ENCODE measurements around the gene FAM120B.

The FAM120B gene

GRCh38 chr6:170371588-170371987, 65.0 kb downstream of the FAM120B start:
- POLR2A ChIA-PET = no interaction called here
- Histone ChIP-seq H3K27me3 (replicated peaks in 2 of 5; ENCODE audit: control insufficient read depth in 4 of 5, insufficient read depth in 5 of 5, low read length in 4 of 5) (no peaks in the 10 kb centered on the region), H3K27ac (ENCODE audit: insufficient read depth in 1 of 2, low read depth in 1 of 2, low read length in 2 of 2, poor library complexity in 1 of 2, severe bottlenecking in 2 of 2) (no peak overlapping the region), H3K9me3 (ENCODE audit: control extremely low read depth in 1 of 5, control insufficient read depth in 4 of 5, insufficient read depth in 2 of 5, low read depth in 1 of 5, low read length in 4 of 5) (no peaks in the 10 kb centered on the region), H3K4me1 (ENCODE audit: control extremely low read depth in 1 of 4, control insufficient read depth in 4 of 4, insufficient read depth in 4 of 4, low read length in 3 of 4) (peaks cover 0 to 6% (median 3%) of the 10 kb centered on the region in 4 experiments), H3K36me3 (ENCODE audit: control insufficient read depth in 4 of 4, insufficient read depth in 4 of 4, low read length in 3 of 4) (peaks cover 0 to 33% (median 16%) of the 10 kb centered on the region in 4 experiments), H3K4me3 (ENCODE audit: control insufficient read depth in 1 of 7, extremely low read depth in 1 of 7, insufficient read depth in 4 of 7, low read depth in 2 of 7, low read length in 6 of 7) (no peak overlapping the region)
- WGBS (ENCODE audit: insufficient coverage) = 91% methylated on average over 6 of the region's 8 CpGs
- CTCF ChIA-PET = interaction anchor here (2.2 kb wide), 1 partner anchor 14 kb away, joined by 5 read pairs; no protein-coding TSS in a partner anchor
- DNase-seq = no peak

DNA sequence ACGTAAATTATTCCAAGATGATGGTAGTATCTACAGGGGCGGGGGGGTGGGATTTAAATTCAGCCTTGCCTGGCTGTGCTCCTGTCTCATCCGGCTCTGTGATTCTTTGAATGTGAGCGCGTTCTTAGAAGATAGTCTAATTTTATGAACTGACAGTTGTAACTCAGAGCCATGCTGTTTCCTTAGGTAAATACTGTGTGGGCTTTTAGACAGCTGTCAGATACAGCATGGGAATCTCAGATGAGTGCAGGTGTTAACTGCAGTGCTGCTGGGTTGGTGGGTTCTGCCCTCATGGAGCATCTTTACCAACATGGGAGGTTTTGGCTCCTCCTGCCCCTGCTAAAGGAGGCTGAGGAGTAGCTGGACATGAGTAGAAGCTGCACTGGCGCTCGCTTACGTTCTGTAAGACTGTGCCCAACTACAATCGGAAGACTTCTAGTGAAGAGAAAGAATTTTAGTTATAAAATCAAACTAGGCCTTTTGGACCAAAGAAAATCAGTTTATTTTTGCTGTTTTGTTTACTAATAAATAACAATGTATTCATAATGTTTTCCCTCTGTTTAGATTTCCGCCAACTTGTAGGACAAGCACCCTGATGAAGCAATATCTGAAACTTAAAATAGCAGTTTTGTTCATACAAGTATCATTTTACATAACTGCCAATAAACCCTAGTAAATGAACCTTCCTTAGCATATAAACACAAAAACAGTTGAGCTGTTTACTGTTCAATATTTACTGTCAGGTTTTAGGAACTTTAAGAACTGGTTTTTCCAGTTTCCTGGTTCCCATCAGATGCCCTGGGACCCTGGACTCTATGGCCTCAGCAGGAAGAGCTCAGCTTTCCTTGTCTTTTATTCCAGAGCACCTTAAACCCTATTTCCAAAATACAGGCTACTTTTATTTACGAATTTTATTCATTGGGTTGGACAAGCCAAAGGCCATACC, 66.1 kb downstream of the FAM120B start:
- WGBS (ENCODE audit: insufficient coverage) = 98% methylated on average over 8 of the region's 11 CpGs
- DNase-seq = no peak
- Histone ChIP-seq H3K4me3 (ENCODE audit: control insufficient read depth in 1 of 7, extremely low read depth in 1 of 7, insufficient read depth in 4 of 7, low read depth in 2 of 7, low read length in 6 of 7) (no peak overlapping the region), H3K36me3 (ENCODE audit: control insufficient read depth in 4 of 4, insufficient read depth in 4 of 4, low read length in 3 of 4) (peaks cover 0 to 30% (median 11%) of the 10 kb centered on the region in 4 experiments), H3K27me3 (replicated peaks in 2 of 5; ENCODE audit: control insufficient read depth in 4 of 5, insufficient read depth in 5 of 5, low read length in 4 of 5) (no peaks in the 10 kb centered on the region), H3K27ac (ENCODE audit: insufficient read depth in 1 of 2, low read depth in 1 of 2, low read length in 2 of 2, poor library complexity in 1 of 2, severe bottlenecking in 2 of 2) (no peak overlapping the region), H3K9me3 (ENCODE audit: control extremely low read depth in 1 of 5, control insufficient read depth in 4 of 5, insufficient read depth in 2 of 5, low read depth in 1 of 5, low read length in 4 of 5) (no peaks in the 10 kb centered on the region), H3K4me1 (ENCODE audit: control extremely low read depth in 1 of 4, control insufficient read depth in 4 of 4, insufficient read depth in 4 of 4, low read length in 3 of 4) (peaks cover 0 to 8% (median 4%) of the 10 kb centered on the region in 4 experiments)
- ChIA-PET CTCF (interaction anchor here (2.2 kb wide), 1 partner anchor 15 kb away, joined by 5 read pairs; no protein-coding TSS in a partner anchor), POLR2A (no interaction called here)

DNA sequence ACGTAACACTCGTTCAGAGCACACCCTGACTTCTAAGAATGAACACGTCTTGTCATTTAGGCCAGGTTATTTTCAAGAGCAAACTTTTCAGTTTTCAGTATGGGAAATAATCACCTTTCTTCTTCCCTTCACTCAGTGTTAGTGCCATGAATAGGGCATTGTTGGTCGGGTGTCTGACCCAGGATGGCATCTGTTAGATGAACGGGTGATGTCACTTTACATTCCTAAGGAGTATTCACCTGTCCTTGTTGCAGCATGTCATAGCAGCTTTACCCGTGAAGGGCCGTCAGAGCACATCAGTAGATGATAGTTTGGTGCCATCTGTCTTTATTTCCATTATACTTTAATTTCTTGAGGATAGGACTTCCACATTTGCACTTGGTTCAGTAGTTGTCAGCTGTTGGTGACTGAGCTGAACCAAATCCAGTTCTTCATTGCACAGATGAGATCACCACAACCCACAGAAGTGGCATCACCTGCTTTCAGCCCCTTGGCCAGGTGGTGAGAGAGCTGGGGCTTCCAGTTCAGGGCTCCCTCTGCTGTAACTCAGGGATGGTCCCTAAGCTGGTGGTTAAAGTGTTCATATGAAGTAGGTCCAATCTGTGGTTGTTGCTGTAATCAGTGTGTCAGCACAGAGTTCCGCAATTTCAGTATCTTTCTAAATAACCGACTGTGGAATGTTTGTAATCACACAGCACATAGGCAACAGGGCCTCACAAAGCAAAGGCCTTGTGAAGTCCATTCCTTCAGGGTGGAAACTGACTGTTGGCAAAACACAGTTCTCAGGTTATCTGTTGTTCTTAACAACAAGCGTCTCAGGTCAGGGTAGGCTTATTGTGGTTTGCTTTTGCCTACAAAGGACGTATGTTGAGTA, 68.2 kb downstream of the FAM120B start:
- no peaks in the 10 kb centered on the region for H3K27me3 ChIP-seq (replicated peaks in 2 of 5; ENCODE audit: control insufficient read depth in 4 of 5, insufficient read depth in 5 of 5, low read length in 4 of 5)
- H3K4me1 ChIP-seq (ENCODE audit: control extremely low read depth in 1 of 4, control insufficient read depth in 4 of 4, insufficient read depth in 4 of 4, low read length in 3 of 4) = peaks cover 0 to 8% (median 4%) of the 10 kb centered on the region in 4 experiments
- peaks cover 0 to 17% (median 5%) of the 10 kb centered on the region in 4 experiments for H3K36me3 ChIP-seq (ENCODE audit: control insufficient read depth in 4 of 4, insufficient read depth in 4 of 4, low read length in 3 of 4)
- peak in 2 of 3 donors; percentile 14 to 31 for DNase-seq
- ChIA-PET POLR2A (interaction anchor here (0.6 kb wide), 1 partner anchor 383 kb away, joined by 3 read pairs; no protein-coding TSS in a partner anchor), CTCF (interaction anchor here (0.8 to 1.2 kb wide), 2 partner anchors 70 to 139 kb away, joined by 3 read pairs; no protein-coding TSS in a partner anchor)
- 92% methylated on average over 8 of the region's 11 CpGs for WGBS (ENCODE audit: insufficient coverage)
- H3K4me3 ChIP-seq (ENCODE audit: control insufficient read depth in 1 of 7, extremely low read depth in 1 of 7, insufficient read depth in 4 of 7, low read depth in 2 of 7, low read length in 6 of 7) = no peak overlapping the region
- no peak overlapping the region for H3K27ac ChIP-seq (ENCODE audit: insufficient read depth in 1 of 2, low read depth in 1 of 2, low read length in 2 of 2, poor library complexity in 1 of 2, severe bottlenecking in 2 of 2)
- H3K9me3 ChIP-seq (ENCODE audit: control extremely low read depth in 1 of 5, control insufficient read depth in 4 of 5, insufficient read depth in 2 of 5, low read depth in 1 of 5, low read length in 4 of 5) = no peaks in the 10 kb centered on the region

- Histone ChIP-seq H3K9me3 (ENCODE audit: control extremely low read depth in 1 of 5, control insufficient read depth in 4 of 5, insufficient read depth in 2 of 5, low read depth in 1 of 5, low read length in 4 of 5) (no peaks in the 10 kb centered on the region), H3K27ac (ENCODE audit: insufficient read depth in 1 of 2, low read depth in 1 of 2, low read length in 2 of 2, poor library complexity in 1 of 2, severe bottlenecking in 2 of 2) (no peak overlapping the region), H3K36me3 (ENCODE audit: control insufficient read depth in 4 of 4, insufficient read depth in 4 of 4, low read length in 3 of 4) (peaks cover 0 to 10% (median 6%) of the 10 kb centered on the region in 4 experiments), H3K27me3 (replicated peaks in 2 of 5; ENCODE audit: control insufficient read depth in 4 of 5, insufficient read depth in 5 of 5, low read length in 4 of 5) (no peaks in the 10 kb centered on the region), H3K4me3 (ENCODE audit: control insufficient read depth in 1 of 7, extremely low read depth in 1 of 7, insufficient read depth in 4 of 7, low read depth in 2 of 7, low read length in 6 of 7) (no peak overlapping the region), H3K4me1 (ENCODE audit: control extremely low read depth in 1 of 4, control insufficient read depth in 4 of 4, insufficient read depth in 4 of 4, low read length in 3 of 4) (peaks cover 0 to 8% (median 4%) of the 10 kb centered on the region in 4 experiments)
- CTCF ChIA-PET = interaction anchor here (1.0 to 1.2 kb wide), 2 partner anchors 9 to 138 kb away, joined by 3 read pairs; no protein-coding TSS in a partner anchor
- DNase-seq = no peak
- POLR2A ChIA-PET = no interaction called here
- 89% methylated on average over 9 of the region's 10 CpGs for WGBS (ENCODE audit: insufficient coverage)
Observed at GRCh38 chr6:170375661-170376060, 69.1 kb downstream of the FAM120B start.

DNA sequence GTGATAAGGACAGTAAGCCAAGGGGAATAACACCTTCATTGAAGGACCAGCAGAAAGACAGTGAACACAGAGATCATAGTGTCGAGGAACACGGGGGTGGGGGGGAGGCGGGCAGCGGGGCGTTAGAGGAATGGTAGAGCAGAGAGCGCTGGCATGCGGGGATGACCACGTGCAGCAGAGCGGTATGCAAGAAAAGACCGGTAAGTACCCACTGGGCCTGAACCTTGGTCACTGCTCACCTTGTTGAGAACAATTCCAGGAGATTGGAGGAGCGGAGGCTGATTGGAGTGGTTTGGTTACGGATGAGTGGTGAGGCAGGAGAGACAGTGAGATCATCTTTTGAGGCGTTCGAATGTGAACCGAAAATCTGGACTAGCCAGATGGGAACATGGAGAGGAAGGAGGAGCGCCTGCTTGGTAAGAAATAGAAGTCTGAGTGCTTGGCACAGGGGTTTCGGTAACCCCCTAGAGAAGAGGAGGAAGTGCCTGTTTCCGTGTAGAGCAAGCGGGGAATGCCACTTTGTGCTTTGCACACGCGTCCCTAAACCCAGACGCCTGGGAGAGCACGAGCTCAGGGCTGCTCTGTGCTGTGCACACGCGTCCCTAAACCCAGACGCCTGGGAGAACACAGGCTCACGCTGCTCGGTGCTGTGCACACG, 70.0 kb downstream of the FAM120B start:
- Histone ChIP-seq H3K27ac (ENCODE audit: insufficient read depth in 1 of 2, low read depth in 1 of 2, low read length in 2 of 2, poor library complexity in 1 of 2, severe bottlenecking in 2 of 2) (no peak overlapping the region), H3K27me3 (replicated peaks in 2 of 5; ENCODE audit: control insufficient read depth in 4 of 5, insufficient read depth in 5 of 5, low read length in 4 of 5) (no peaks in the 10 kb centered on the region), H3K9me3 (ENCODE audit: control extremely low read depth in 1 of 5, control insufficient read depth in 4 of 5, insufficient read depth in 2 of 5, low read depth in 1 of 5, low read length in 4 of 5) (no peaks in the 10 kb centered on the region), H3K36me3 (ENCODE audit: control insufficient read depth in 4 of 4, insufficient read depth in 4 of 4, low read length in 3 of 4) (peaks cover 2 to 7% (median 4%) of the 10 kb centered on the region in 4 experiments), H3K4me3 (ENCODE audit: control insufficient read depth in 1 of 7, extremely low read depth in 1 of 7, insufficient read depth in 4 of 7, low read depth in 2 of 7, low read length in 6 of 7) (no peak overlapping the region), H3K4me1 (ENCODE audit: control extremely low read depth in 1 of 4, control insufficient read depth in 4 of 4, insufficient read depth in 4 of 4, low read length in 3 of 4) (peaks cover 0 to 8% (median 4%) of the 10 kb centered on the region in 4 experiments)
- ChIA-PET CTCF (interaction anchor here (1.0 kb wide), 1 partner anchor 10 kb away, joined by 3 read pairs; no protein-coding TSS in a partner anchor), POLR2A (no interaction called here)
- DNase-seq = peak; percentile 21 to 80 (median 67)
- WGBS (ENCODE audit: insufficient coverage) = 74% methylated on average over 21 of the region's 29 CpGs

DNA sequence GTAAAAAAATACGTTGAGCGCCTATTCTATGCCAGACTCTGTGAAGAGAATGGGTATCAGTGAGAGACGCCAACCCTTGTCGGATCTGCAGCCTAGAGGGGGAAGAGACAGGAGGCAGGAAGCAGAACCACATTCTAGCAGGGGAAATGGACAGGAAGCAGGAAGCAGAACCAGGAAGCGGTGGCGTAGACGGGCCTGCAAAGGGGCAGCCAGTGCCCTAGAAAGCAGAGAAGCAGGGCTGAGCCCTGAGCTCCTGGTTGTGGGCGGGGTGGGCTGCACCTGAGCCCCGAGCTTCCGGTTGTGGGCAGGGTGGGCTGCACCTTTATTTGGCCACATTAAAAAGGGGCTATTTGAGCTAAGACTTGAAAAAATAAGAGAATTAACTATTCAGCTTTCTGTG, 71.9 kb downstream of the FAM120B start:
- DNase-seq = no peak
- H3K27ac ChIP-seq (ENCODE audit: insufficient read depth in 1 of 2, low read depth in 1 of 2, low read length in 2 of 2, poor library complexity in 1 of 2, severe bottlenecking in 2 of 2) = no peak overlapping the region
- POLR2A ChIA-PET = interaction anchor here (0.6 kb wide), 1 partner anchor 281 kb away, joined by 3 read pairs; no protein-coding TSS in a partner anchor
- CTCF ChIA-PET = interaction anchor here (1.0 kb wide), 1 partner anchor 151 kb away, joined by 4 read pairs; no protein-coding TSS in a partner anchor
- H3K4me3 ChIP-seq (ENCODE audit: control insufficient read depth in 1 of 7, extremely low read depth in 1 of 7, insufficient read depth in 4 of 7, low read depth in 2 of 7, low read length in 6 of 7) = no peak overlapping the region
- WGBS (ENCODE audit: insufficient coverage) = 88% methylated on average over 9 of the region's 10 CpGs
- H3K36me3 ChIP-seq (ENCODE audit: control insufficient read depth in 4 of 4, insufficient read depth in 4 of 4, low read length in 3 of 4) = peaks cover 2 to 7% (median 3%) of the 10 kb centered on the region in 4 experiments
- H3K27me3 ChIP-seq (replicated peaks in 2 of 5; ENCODE audit: control insufficient read depth in 4 of 5, insufficient read depth in 5 of 5, low read length in 4 of 5) = no peaks in the 10 kb centered on the region
- peaks cover 0 to 8% (median 3%) of the 10 kb centered on the region in 4 experiments for H3K4me1 ChIP-seq (ENCODE audit: control extremely low read depth in 1 of 4, control insufficient read depth in 4 of 4, insufficient read depth in 4 of 4, low read length in 3 of 4)
- no peaks in the 10 kb centered on the region for H3K9me3 ChIP-seq (ENCODE audit: control extremely low read depth in 1 of 5, control insufficient read depth in 4 of 5, insufficient read depth in 2 of 5, low read depth in 1 of 5, low read length in 4 of 5)

All from common myeloid progenitor, CD34-positive (primary cell).